Measurements from ENCODE around the gene SKOR1.
A peak's percentile ranks its signal among the peaks of the same experiment; 100 is the strongest.

The SKOR1 gene

DNA sequence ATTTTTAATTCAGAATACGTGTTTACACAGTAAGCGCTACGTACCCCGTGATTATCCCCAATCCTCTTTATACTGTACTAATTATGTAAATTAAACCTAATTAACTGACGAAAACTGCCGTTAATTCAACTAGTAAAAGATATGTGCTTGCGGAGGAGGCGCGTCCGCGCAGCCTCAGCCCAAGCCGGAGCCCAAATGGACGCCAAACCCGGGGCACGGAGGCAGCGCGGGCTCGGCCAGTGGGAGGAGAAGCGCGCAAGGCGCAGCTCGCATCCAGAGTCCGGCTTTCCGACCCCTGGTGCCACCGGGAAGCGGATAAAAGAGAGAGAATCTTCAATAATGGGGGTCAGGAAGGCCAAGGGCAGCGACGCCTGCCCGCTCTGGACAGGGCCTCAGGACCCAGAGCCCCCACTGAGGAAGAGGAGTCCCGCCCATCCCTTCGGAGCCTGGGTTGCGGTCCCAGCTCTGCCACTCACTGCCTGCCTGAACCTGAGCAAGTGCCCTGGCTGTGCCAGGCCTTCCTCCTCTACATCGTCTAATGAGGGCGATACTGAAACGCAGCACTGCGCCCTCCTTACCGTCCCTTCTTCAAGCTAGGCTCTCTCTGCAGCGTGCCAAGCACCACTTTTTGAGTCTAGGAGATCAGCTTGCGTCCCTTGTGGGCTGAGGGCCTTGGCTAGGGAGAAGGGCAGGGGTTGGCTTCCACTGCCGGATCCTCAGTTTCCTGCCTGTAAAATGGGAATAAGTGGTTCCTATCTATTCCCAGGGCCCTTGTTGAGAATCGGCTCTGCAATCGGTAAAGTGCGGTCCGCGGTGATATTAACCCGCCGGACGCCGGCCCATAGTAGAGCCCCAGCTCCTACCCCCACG, 5.0 kb upstream of the SKOR1 start:
- DNase-seq: no peak

DNA sequence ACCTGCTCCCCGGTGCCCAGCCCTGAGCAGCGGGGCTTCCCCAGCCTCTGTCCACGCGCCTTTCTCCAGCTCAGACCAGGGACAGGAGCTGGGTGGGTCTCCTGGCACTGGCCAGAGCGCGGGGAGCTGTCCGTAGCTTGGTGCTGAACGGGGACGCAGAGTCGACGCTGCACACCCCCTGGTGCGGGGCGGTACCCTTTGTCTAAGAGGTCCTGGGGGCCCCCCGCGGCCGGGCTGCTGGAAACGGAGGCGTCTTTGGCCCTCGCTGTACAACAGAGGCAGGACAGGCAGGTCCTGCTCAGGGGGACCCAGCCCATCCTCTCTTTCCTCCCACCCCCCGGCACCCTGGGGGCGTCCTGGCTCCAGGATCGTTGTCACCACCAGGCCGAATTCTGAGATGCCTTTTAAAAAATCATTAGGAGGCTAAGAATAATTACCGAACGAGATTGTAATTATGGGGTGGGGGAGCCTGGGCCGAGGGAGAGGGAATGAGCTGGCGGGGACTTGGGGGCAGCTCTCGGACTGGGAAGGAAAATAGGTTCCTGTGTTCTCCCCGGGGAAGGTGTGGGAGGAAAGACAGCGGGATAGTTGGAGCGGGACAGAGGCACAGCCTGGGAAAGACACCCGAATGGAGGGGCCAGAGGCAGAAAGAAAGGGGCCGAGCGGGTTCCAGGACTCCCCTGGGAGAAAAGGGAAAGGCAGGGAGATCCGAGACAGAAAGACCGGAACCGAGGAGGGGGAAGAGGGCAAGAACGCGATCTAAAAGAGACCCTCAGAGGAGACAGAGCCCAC, 4.1 kb upstream of the SKOR1 start:
- DNase-seq: no peak

DNA sequence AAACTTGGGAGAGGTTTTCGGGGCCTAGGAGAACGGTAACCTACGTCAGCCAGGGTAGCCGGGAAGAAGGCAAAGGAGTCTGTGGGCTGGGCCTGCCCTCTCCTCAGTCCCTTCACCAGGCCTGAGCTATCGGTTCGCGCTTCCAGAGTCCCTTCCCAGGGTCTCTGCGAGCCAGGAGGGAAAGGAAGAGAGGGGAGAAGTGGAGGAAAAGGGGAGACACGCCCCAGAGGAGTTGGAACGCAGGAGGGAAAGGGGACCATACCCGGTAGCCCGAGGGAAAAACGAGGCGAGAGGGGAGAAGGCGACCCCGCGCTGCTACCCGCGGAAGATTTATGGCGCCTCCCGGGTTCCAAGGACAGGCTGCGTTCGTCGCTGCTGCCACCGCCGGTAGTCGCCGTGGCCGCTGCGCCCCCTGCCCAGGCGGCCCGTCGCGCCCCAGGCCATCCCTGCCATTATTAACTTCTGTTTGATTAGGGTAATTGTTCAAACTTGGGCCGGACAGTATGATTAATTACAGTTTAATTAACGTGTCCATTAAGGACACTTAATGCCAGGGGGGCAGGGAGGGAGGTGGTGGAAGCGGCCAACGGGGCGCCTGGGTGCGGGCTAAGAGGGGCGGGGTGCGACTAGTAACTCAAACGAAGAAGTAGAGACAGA, 3.4 kb upstream of the SKOR1 start:
- no peak for DNase-seq

- DNase-seq: no peak
Measured at GRCh38 chr15:67822537-67823313, 2.6 kb upstream of the SKOR1 start.

GRCh38 chr15:67823314-67824196, 1.8 kb upstream of the SKOR1 start:
- DNase-seq: peak; percentile 22 to 37

GRCh38 chr15:67824197-67824968, 926 bp upstream of the SKOR1 start:
- no peak for DNase-seq

DNA sequence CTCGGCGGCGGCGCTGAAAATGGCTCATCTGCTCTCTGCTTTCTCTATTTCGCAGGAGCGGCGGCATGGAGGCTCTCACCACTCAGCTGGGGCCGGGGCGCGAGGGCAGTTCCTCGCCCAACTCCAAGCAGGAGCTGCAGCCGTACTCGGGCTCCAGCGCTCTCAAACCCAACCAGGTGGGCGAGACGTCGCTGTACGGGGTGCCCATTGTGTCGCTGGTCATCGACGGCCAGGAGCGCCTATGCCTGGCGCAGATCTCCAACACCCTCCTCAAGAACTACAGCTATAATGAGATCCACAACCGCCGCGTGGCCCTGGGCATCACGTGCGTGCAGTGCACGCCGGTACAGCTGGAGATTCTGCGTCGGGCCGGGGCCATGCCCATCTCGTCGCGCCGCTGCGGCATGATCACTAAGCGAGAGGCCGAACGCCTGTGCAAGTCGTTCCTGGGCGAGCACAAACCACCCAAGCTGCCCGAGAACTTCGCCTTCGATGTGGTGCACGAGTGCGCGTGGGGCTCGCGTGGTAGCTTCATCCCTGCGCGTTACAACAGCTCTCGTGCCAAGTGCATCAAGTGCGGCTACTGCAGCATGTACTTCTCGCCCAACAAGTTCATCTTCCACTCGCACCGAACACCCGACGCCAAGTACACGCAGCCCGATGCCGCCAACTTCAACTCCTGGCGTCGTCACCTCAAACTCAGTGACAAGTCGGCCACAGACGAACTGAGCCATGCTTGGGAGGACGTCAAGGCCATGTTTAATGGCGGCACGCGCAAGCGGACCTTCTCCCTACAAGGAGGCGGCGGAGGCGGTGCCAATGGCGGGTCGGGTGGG, 790 bp downstream of the SKOR1 start:
- no peak for DNase-seq

DNA sequence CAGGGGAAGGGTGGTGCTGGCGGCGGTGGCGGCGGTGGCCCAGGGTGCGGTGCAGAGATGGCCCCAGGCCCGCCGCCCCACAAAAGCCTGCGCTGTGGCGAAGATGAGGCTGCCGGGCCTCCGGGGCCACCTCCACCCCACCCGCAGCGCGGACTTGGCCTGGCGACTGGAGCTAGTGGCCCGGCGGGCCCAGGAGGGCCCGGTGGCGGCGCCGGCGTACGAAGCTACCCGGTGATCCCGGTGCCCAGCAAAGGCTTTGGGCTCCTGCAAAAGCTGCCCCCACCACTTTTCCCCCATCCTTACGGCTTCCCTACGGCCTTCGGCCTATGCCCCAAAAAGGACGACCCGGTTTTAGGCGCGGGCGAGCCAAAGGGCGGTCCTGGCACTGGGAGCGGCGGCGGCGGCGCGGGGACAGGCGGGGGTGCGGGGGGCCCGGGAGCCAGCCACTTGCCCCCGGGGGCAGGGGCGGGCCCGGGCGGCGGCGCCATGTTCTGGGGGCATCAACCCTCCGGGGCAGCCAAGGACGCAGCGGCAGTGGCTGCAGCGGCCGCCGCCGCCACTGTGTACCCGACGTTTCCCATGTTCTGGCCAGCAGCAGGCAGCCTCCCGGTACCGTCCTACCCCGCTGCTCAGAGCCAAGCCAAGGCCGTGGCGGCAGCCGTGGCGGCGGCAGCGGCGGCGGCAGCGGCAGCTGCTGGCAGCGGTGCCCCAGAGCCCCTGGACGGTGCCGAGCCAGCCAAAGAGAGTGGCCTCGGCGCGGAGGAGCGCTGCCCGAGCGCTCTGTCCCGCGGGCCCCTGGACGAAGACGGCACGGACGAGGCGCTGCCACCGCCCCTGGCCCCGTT, 1.6 kb downstream of the SKOR1 start:
- no peak for DNase-seq

- no peak for DNase-seq
Measured at GRCh38 chr15:67827562-67828277, 2.4 kb downstream of the SKOR1 start.

DNA sequence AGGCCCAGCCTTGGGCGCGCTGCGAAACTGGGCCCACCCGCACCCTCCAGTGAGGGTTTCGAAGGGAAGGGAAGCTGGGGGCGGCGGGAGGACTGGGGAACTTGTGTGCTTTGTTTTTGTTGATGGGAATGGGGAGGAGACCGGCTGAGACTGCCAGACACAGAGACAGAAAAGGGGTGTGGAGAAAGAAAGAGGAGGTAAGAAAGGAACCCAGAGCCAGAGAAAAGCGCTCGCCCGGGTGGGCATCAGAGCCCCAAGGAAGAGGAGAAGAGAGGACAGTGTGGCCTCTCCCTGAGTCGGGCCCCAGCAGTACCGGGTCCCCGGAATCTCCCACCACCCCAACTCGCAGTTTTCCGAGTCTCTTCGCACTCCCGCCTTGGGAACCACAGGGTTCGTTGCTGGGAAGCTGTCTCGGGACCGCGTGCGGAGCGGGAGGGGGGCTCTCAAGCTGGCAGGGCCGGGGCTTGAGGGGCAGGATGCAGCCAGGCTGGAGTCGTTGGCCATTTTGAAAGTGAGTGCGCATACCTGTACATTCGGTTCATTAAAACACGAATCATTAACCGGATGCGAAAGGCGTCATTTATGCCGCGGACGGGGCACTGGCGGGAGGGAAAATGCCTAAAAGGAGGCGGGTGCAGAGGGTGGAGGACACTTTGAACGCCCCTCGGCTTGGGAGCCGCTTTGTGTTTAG, 3.1 kb downstream of the SKOR1 start:
- no peak for DNase-seq

GRCh38 chr15:67828969-67829646, 3.8 kb downstream of the SKOR1 start:
- no peak for DNase-seq

GRCh38 chr15:67829647-67830504, 4.6 kb downstream of the SKOR1 start:
- DNase-seq: no peak

DNA sequence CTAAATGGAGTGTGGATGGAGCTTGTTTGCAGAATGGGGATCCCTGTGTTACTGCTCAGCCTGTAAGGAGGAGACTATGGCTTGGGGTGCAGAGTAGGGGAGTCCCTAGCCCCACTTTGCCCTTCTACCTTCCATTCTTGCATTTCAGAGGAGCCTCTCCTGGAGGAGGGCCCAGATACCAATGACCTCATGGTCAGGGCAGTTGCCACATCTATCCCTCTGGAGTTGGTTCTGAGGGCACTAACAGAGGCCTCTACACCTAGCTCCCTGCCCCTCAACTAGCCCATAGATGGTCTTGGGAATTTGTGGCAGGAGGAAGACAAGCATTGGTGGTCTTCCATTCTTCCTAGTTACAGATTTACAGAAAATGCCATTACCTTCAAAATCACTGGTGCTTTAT, 6.1 kb downstream of the SKOR1 start:
- DNase-seq: no peak

GRCh38 chr15:67832031-67832551, 6.8 kb downstream of the SKOR1 start:
- DNase-seq: peak in 1 of 2 experiments; percentile 28

DNA sequence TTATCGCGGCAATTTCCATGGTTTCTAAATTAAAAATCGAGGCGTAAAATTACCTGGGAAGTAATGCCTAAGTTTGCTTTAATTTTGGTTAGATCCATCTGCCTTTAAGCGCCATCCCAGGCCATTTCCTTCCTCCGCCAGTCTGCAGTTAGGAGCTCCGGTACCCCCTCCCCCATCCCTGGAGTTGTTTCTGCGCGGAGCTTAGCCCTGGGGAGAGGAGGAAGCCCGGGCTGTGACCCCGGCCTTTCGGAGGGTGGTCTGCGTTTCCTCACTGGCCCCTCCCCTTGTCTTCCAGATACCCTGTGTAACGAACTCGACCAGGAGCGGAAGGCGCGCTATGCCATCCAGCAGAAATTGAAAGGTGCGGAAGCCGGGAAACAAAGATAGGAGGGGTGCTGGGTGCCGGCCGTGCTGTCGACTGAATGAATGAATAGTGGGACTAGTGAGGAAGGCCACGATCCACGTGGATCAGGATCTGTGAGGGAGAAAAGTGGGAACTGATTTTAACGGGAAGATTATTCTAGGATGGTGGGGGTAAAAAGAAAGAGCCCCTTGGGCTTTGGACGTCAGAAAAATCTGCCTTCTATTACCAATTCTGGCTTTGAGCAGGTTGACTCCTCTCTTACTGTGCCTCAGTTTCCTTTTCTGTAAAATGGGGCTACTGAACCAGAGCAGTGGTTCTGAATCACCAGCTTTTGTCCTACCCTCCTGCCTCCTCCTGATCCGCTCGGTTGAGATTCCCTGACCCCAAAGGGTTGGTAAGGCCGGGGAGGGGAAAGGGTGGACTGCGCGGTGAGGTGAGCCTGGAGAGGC, 7.8 kb downstream of the SKOR1 start:
- no peak for DNase-seq
